Stimulated activated naive CD8-positive, alpha-beta T cell treated with anti-CD3 and anti-CD28 coated beads, Interleukin-15, amount 100 ng/mL, for 72 hours (primary cell): Measurements from ENCODE around the gene PEDS1.
"Not testable (repeated sequence)": the region's sequence is repeated elsewhere in the genome, so short reads cannot be mapped to it uniquely, and the experiment has no call there.

Experiments
- ATAC-seq: fragments of 150-1000 bp; cut with Tn5 transposase; 2 replicates; pipeline ENCODE4 v1.10.0; 2021; ENCODE audit warnings: mild to moderate bottlenecking, moderate library complexity
- DNase-seq, 2 donors: peaks; one replicate each; pipeline ENCODE4 v3.0.0; 2021 to 2022
- H3K27ac Mint-ChIP-seq, 2 donors: one replicate each; pipeline ENCODE4 v1.8.0; 2022; ENCODE audit warnings: mild to moderate bottlenecking in 2 of 2, mixed read lengths in 2 of 2, moderate library complexity in 2 of 2
- H3K27me3 Mint-ChIP-seq: one replicate; pipeline ENCODE4 v1.8.0; 2022; ENCODE audit warnings: mixed read lengths
- H3K4me1 Mint-ChIP-seq: one replicate; pipeline ENCODE4 v1.8.0; 2022; ENCODE audit warnings: mild to moderate bottlenecking, mixed read lengths
- H3K4me3 Mint-ChIP-seq, 2 donors: one replicate each; pipeline ENCODE4 v1.8.0; 2022; ENCODE audit warnings: mild to moderate bottlenecking in 2 of 2, mixed read lengths in 2 of 2, moderate library complexity in 1 of 2
- H3K9me3 Mint-ChIP-seq, 2 donors: one replicate each; pipeline ENCODE4 v1.8.0; 2022; ENCODE audit warnings: mixed read lengths in 2 of 2

PEDS1 gene

DNA sequence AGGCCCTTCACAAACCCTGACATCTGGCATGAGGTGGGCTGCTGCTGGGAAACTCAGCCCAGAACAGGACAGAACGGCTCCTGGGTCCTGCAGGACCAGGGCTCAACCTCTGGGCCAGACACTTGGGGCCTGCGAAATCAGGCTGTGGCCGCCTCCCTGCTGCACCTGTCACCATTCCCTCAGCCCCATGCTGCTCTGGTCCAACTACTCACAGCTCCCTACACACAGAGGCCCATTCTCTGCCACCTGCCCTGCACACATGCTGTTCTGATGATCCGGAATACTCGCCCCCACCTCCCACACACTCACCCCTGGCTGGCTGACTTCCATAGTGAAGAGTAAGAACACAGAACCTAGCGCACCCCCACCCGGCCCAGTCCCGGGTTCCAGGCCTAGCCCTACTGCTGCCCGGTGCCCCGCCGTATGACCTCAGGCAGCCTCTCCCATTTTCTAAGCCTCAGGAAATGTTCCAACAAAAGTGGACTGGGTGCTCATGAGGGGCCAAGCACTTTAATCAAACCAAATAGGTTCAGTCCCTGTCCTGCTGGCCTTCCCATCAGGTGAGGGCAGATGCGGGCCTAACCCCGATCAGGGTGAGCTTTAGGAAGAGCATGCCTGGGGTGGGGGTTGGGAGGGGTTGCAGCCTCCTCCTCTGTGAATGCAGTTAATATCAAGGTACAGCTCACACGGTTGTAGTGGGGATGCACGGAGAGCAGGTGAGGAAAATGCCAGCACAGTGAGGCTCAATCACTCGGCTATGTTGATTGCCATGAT is 3.9 kb downstream of the PEDS1 start:
- no peak for DNase-seq
- Mint-ChIP-seq H3K4me1 (peaks cover 84% of the 10 kb centered on the region), H3K27me3 (no peaks in the 10 kb centered on the region), H3K27ac (peak overlapping the region in 1 of 2 donors; percentile 27), H3K4me3 (peak overlapping the region in 1 of 2 donors; percentile 22), H3K9me3 (no peaks in the 10 kb centered on the region)
- ATAC-seq, result no peak

DNA sequence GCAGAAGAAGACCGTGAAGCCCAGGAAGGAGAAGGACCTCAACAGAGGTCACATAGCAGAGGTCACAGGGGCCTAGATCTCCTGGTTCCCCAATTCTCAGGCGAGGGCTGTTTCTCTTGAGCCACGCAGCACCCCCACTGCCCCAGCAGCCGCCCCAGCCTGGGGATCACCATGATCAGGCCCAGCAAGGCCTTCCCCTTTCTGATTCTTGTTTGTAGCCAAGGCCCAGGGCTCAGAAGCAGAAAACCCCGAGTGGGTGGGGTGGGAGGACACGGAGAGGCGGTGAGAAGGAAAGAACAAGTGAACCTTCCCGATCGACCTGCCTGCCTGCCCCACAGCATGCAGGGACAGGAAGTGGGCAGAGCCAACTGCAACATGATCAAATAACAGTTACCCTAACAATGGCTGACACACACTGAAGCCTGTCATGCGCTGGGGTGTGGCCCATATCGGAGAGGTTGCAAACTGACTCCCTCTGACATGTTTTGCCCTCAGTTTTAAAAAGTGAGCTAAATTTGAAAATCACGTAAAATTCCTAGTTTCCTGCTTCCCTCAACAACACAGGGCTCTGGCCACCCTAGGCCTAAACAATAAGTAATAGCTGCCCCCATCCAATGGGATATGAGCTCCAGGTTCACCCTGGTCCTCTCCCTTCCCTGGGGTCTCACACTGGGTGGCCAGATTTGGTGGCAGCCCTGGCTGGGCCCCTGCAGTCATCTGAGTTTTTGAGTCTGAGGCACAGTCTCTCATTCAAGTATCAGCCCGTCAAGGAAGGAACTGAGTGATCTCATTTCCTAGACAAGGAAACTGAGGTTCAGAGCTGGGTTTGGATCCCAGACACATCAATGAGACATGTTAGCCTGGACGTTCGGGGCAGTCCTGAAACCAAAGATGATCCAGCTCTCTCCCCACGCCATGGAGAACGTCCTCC is 6.5 kb downstream of the PEDS1 start:
- Mint-ChIP-seq H3K9me3 (no peaks in the 10 kb centered on the region), H3K4me1 (peaks cover 74% of the 10 kb centered on the region), H3K27me3 (no peaks in the 10 kb centered on the region), H3K4me3 (peak overlapping the region; percentile 80 to 84), H3K27ac (peak overlapping the region; percentile 97 to 98)
- DNase-seq (peak; percentile 54 to 79), ATAC-seq (peak; percentile 98)

GRCh38 chr20:50146214-50146613 is 7.3 kb downstream of the PEDS1 start:
- Mint-ChIP-seq H3K27ac (peak overlapping the region; percentile 97 to 98), H3K27me3 (no peaks in the 10 kb centered on the region), H3K4me1 (peaks cover 66% of the 10 kb centered on the region), H3K9me3 (no peaks in the 10 kb centered on the region), H3K4me3 (peak overlapping the region; percentile 80 to 84)
- ATAC-seq (no peak), DNase-seq (no peak)

GRCh38 chr20:50145566-50145965 is 8.0 kb downstream of the PEDS1 start:
- DNase-seq (no peak), ATAC-seq (no peak)
- Mint-ChIP-seq H3K27ac (peak overlapping the region; percentile 97 to 98), H3K4me1 (peaks cover 64% of the 10 kb centered on the region), H3K27me3 (no peaks in the 10 kb centered on the region), H3K4me3 (no peak overlapping the region), H3K9me3 (no peaks in the 10 kb centered on the region)

- no peak for ATAC-seq
- Mint-ChIP-seq H3K4me3 (no peak overlapping the region), H3K27me3 (no peaks in the 10 kb centered on the region), H3K9me3 (no peaks in the 10 kb centered on the region), H3K4me1 (peaks cover 58% of the 10 kb centered on the region), H3K27ac (no peak overlapping the region)
- DNase-seq, result no peak
Measured at GRCh38 chr20:50144362-50144761, 9.2 kb downstream of the PEDS1 start.

GRCh38 chr20:50142812-50143211 is 10.7 kb downstream of the PEDS1 start:
- no peak overlapping the region for H3K27ac Mint-ChIP-seq

GRCh38 chr20:50141811-50142561 is 11.5 kb downstream of the PEDS1 start:
- no peak for DNase-seq
- H3K9me3 Mint-ChIP-seq, result no peaks in the 10 kb centered on the region
- peak overlapping the region in 1 of 2 donors; percentile 36 for H3K27ac Mint-ChIP-seq
- no peak overlapping the region for H3K4me3 Mint-ChIP-seq
- no peaks in the 10 kb centered on the region for H3K27me3 Mint-ChIP-seq
- peaks cover 41% of the 10 kb centered on the region for H3K4me1 Mint-ChIP-seq
- ATAC-seq, result no peak

More at GRCh38 chr20:50142812-50143211, 10.7 kb downstream of the PEDS1 start:
- no peaks in the 10 kb centered on the region for H3K9me3 Mint-ChIP-seq
- peaks cover 43% of the 10 kb centered on the region for H3K4me1 Mint-ChIP-seq
- no peak for ATAC-seq
- no peaks in the 10 kb centered on the region for H3K27me3 Mint-ChIP-seq
- DNase-seq, result no peak
- no peak overlapping the region for H3K4me3 Mint-ChIP-seq

DNA sequence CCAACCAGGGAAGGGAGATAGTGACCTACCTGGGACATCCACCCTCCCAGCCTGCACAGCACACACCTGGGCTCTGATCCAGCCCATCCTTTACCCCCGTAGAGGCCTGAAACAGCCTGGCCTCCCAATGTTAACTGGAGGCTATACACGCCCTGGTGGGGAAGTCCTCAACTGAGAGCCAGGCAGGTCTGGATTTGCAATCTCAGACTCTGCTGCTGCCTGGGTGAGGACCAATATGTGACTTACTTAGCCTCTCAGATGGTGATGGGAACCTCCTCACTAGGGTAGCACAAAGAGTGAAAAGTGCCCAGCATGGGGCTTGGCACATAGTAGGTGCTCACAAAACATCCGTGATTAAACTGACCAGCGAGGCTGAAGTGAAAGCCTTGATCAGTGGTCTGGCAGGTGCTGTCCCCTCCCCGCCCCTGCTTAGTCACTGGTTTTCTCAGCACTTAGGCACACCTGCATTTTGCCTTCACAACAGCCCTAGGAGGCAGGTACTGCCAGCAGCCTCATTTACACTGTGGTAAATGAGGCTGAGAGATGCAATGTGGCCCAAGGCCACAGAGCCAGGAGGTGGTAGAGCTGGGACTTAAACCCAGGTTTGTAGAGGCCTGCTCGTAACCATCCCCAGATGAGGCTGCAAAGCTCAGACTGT is 12.4 kb downstream of the PEDS1 start:
- peaks cover 33% of the 10 kb centered on the region for H3K4me1 Mint-ChIP-seq
- H3K27ac Mint-ChIP-seq, result peak overlapping the region in 1 of 2 donors; percentile 34
- no peaks in the 10 kb centered on the region for H3K9me3 Mint-ChIP-seq
- DNase-seq (no peak), ATAC-seq (no peak)
- H3K27me3 Mint-ChIP-seq, result no peaks in the 10 kb centered on the region
- H3K4me3 Mint-ChIP-seq, result no peak overlapping the region

- Mint-ChIP-seq H3K4me1 (peaks cover 26% of the 10 kb centered on the region), H3K27me3 (no peaks in the 10 kb centered on the region), H3K4me3 (no peak overlapping the region), H3K27ac (peak overlapping the region; percentile 2 to 38), H3K9me3 (no peaks in the 10 kb centered on the region)
- ATAC-seq, result no peak
- DNase-seq, result no peak
Measured at GRCh38 chr20:50140339-50140859, 13.1 kb downstream of the PEDS1 start.

DNA sequence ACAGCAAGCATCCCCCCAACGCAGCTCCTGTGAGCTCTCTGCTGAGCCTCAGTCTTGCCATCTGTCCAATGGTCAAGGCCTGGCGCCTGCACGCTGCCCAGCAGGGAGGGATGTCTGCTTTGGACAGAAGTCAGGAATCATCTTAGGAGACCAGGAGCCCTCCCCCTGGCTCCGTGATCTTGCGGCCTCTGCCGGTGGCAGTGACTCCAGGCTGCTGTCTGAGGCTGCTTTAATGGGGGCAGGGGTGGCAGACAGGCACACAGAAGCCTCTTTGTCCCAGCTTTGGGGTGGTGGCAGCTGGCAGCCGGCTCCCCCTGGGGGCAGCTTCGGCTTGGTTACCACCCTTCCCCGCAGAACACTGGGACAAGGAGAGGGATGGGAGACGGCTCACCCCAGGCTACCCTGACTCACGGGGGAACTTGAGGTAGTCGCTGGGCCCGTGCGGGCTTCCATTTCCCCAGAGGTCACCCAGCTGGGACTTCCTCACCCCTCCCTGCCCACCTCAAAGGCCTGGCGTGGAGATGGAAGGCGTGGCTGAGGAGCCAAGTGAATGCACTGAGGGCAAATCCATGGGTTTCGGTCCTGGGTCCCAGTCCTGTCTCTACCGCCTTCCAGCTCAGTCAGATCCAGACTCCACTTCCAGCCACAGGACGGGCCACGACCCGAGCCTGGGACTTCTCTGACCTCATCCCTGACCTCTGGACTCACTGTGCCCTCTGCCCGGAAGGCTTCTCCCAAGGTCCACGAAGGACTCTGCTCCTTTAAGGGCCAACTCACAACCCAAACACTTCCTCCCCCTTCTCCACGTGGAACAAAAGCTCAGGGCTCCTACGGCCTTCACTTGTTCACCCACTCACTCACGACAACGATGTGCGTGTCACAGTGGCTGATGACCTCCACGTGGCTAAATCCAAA is 14.8 kb downstream of the PEDS1 start:
- ATAC-seq (no peak), DNase-seq (no peak)
- peak overlapping the region; percentile 78 to 87 for H3K27ac Mint-ChIP-seq
- no peaks in the 10 kb centered on the region for H3K9me3 Mint-ChIP-seq
- no peaks in the 10 kb centered on the region for H3K27me3 Mint-ChIP-seq
- no peak overlapping the region for H3K4me3 Mint-ChIP-seq
- H3K4me1 Mint-ChIP-seq, result peaks cover 26% of the 10 kb centered on the region

DNA sequence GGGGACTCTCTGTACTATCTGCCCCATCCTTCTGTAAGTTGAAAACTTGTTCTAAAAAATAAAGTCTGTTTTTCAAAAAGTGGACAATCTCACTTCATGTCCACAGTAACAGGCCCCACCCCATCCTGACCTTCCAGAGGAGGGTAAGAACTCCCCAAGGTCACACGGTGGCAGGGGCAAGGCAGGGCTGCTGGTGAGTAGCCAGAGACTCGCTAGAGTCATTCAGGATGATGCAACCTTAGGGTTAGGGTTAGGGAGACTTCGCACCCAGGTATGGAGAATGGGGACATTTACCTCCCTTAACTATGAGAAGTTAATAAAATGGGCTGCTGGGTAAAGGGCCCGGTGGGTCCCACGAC is 15.4 kb downstream of the PEDS1 start:
- Mint-ChIP-seq H3K27me3 (no peaks in the 10 kb centered on the region), H3K4me1 (peaks cover 23% of the 10 kb centered on the region), H3K4me3 (no peak overlapping the region), H3K9me3 (no peaks in the 10 kb centered on the region), H3K27ac (peak overlapping the region; percentile 24 to 66)
- ATAC-seq, result no peak
- DNase-seq, result no peak

- DNase-seq, H3K4me3 Mint-ChIP-seq, ATAC-seq, H3K9me3 Mint-ChIP-seq, H3K27me3 Mint-ChIP-seq: not testable (repeated sequence)
- Mint-ChIP-seq H3K4me1 (peaks cover 19% of the 10 kb centered on the region), H3K27ac (peak overlapping the region in 1 of 2 donors; percentile 24)
Measured at GRCh38 chr20:50137702-50138101, 15.8 kb downstream of the PEDS1 start.

- H3K4me3 Mint-ChIP-seq, result no peak overlapping the region
- DNase-seq, result no peak
- H3K27ac Mint-ChIP-seq, result peak overlapping the region; percentile 59 to 82
- H3K4me1 Mint-ChIP-seq, result peaks cover 18% of the 10 kb centered on the region
- no peaks in the 10 kb centered on the region for H3K27me3 Mint-ChIP-seq
- H3K9me3 Mint-ChIP-seq, result no peaks in the 10 kb centered on the region
- ATAC-seq, result no peak
Measured at GRCh38 chr20:50136822-50137599, 16.5 kb downstream of the PEDS1 start.
